Activated T-helper 9 cell treated with anti-CD3 and anti-CD28 coated beads, Interleukin-2, amount 50 U/mL, for 16 hours (primary cell): ENCODE measurements around the gene ARPC4.
"Not testable (repeated sequence)": the region's sequence is repeated elsewhere in the genome, so short reads cannot be mapped to it uniquely, and the experiment has no call there.

ENCODE experiments used
- DNase-seq: peaks from one replicate; pipeline ENCODE4 v3.0.0-alpha.2; 2020; ENCODE audit warnings: low read depth

The ARPC4 gene

DNA sequence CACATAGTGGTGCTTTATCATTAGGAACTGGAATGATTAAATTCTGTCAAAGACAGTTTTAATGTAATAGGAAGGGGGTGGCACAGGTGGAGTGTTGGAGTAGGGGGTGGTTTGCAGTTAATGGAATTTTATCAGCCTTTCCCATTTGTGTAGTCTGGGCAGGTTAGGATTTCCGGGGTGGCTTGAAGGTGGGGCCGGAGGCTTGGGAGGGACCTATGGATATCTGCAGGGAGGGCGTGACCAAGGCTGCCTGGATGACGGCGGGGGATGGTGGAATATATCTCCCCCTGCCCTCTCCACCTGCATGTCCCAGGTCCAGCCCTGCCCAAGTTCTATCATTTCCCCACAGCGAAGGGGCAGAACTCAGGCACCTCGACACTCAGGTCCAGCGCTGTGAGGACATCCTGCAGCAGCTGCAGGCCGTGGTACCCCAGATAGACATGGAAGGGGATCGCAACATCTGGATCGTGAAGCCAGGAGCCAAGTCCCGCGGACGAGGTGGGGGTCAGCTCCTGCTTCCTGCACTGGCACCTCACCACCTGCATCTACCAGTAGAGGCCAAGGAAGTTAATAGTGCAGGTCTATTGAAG is 32.7 kb downstream of the ARPC4 start:
- no peak for DNase-seq

DNA sequence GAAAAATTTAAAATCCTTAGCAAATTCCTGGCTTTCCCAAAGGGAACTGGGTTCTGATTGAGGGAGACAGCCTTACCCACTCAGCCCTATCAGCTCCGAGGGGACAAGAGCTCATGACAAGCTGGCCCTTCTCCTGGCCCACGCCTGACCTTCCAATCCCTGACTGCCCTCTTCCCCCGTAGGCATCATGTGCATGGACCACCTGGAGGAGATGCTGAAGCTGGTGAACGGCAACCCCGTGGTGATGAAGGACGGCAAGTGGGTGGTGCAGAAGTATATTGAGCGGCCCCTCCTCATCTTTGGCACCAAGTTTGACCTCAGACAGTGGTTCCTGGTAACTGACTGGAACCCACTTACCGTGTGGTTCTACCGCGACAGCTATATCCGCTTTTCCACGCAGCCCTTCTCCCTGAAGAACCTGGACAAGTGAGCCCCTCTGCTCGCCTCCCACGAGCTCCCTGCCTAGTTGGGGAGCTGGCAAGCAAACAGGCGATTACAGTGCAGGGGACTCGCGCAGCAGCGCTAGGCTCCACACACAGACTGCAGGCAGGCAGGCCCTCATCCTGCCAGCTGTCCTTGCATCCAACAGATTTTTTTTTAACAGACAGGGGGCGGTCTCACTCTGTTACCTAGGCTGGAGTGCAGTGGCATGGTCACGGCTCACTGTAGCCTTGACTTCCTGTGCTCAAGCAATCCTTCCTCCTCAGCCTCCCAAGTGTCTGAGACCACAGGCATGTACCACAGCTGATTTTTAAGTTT is 34.1 kb downstream of the ARPC4 start:
- DNase-seq = no peak

DNA sequence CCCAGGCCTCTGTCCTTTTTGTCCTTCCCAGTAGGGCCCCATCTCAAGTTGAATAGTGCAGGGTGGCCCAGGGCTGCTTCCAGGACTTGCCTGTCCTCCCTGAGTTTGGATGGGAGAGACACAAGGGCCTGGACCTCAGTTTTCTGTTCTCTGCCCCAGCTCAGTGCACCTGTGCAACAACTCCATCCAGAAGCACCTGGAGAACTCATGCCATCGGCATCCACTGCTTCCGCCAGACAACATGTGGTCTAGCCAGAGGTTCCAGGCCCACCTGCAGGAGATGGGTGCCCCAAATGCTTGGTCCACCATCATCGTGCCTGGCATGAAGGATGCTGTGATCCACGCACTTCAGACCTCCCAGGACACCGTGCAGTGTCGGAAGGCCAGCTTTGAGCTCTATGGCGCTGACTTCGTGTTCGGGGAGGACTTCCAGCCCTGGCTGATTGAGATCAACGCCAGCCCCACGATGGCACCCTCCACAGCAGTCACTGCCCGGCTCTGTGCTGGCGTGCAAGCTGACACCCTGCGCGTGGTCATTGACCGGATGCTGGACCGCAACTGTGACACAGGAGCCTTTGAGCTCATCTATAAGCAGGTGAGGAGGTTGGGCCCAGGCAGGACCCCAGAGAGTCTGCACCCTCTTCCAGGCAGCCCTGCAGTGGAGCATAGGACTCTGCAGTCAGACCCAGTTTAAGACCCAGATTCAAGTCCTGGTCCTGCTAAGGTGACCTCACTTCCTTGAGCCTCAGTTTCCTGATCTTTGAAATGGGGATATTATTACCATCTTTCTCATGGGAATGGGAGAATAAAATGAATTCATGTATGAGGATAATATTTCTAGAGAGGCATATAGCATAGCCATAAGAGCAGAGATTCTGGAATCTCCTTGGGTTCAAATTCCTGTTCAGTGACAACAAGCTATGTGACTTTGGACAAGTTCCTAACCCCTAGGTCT is 36.2 kb downstream of the ARPC4 start:
- no peak for DNase-seq

DNA sequence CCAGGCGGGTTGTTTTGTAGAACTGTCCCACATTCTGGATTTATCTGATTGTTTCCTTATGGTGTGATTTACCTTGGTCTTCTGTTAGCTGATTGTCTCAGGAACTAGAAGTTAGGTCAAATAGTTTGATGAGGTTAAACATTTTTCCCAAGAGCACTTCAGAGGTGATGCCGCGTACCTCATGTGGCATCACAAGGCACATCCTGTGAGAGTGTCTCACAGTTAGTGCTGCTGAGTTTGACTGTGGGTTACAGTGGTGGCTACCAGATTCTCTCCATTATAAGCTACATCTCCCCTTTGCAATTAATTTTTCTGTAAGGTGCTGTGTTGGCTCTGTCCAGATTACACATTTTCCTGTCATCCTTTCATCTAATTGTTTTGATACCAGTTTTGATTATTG is 38.4 kb downstream of the ARPC4 start:
- no peak for DNase-seq

DNA sequence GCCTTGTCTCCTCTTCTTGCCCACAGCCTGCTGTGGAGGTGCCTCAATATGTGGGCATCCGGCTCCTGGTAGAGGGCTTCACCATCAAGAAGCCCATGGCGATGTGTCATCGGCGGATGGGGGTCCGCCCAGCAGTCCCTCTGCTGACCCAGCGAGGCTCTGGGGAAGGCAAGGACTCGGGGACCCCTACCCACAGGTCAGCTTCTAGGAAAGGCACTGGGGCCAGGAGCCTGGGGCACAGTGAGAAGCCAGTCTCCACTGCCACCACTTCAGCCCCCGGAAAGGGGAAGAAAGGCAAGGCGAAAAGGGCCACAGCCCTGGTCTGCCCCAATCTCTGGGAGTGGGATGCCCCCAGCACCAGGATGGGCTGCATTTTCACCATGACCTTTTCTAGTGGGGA is 40.2 kb downstream of the ARPC4 start:
- DNase-seq = no peak

DNA sequence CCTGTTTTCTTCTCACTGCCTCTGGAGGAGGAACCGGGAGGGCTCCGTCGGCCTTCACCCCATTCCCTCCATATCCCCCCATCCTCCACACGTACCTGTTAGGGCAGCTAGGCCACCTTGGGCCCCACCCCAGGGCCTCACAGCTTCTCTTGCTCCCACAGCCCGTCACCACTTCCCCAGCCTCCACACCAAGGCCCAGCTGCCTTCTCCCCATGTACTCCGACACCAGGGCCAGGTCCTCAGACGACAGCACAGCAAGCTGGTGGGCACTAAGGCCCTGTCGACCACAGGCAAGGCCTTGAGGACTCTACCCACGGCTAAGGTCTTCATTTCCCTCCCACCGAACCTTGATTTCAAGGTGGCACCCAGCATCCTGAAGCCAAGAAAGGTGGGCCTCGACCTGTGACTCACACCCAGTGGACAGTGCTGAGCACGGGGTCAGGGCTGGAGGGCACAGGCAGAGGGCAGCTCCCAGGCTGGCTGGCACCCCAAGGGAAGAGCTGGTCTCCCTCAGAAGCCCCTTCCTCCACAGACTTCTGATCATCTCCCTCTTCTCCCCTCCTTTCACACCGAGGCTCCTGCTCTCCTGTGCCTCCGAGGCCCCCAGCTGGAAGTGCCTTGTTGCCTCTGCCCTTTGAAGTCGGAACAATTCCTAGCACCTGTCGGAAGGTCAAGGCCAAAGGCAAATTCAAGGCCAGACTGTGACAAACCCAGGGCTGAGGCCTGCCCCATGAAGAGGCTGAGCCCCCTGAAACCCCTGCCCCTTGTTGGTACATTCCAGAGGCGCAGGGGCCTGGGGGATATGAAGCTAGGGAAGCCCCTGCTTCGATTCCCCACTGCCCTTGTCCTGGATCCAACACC is 41.9 kb downstream of the ARPC4 start:
- DNase-seq = no peak

DNA sequence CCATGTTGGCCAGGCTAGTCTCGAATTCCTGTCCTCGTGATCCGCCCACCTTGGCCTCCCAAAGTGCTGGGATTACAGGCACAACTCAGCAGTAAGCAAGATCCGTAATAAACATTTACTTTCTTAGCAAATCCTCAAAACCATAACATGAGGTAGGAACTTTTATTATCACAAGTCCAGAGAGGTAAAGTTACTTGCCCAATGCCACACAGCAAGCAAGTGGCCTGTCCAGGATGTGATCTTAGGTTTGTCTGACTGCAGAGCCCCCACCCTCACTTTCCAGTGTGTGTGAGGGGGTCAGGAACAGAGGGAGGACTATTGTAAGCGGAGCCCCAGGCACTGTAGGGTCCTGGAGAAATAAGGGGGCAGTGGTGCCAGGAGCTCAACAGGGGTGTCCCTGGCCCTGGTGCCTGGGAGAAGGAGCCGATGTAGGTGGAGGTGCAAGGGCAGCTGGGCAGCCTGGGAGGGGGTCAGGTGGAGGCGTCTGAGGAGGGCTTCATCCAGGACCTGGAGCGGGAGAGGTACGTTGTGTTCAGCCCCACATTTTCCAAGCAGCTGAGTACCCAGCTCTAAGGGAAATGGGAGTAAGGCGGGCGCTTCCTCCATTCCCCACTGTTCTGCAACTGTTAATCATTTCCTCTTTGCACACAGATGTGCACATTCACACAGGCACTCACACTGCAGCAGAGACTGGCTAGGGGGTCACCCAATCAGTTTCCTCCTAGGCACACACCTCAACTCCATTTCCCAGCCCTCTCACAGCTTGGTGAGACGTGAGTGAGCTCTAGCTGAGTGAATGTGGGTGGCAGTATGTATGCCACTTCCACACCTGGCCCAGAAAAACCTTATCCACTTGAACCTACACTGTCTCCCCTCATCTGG is 45.1 kb downstream of the ARPC4 start:
- no peak for DNase-seq

DNA sequence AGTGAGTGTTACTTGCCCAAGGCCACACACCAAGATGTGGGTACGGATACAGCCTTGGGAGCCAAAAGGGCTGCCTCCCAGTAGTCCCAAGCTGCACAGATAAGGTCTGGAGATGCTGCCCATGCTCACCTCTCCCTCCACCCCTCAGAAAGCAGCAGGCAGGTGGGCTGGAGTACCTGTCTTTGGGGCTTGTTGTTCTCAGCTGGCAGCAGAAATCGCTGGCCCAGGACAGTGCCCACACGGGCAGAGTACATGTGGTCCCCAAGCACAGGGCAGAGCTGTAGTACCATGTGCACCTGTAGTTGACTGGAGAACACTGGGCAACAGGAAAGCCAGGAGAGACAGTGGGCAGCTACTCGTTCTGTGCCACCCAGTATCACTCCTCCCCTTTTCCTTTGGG is 46.0 kb downstream of the ARPC4 start:
- DNase-seq = no peak

DNA sequence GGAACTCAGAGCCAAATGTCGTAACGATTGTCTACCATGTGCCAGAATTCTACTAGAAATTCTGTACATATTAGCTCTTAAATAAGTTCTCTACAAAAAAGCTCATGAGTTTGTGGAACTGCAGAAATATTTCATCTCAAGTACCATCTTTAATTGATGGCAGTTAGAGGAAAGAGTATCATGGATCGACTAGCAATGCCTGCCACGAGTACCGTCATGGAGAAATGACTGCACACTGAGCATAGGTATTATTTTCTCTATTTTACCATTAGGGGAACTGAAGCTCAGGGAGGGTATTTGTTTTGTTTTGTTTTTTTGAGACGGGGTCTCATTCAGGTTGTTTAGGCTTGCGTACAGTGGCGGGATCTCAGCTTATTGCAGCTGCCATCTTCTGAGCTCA is 48.1 kb downstream of the ARPC4 start:
- no peak for DNase-seq

DNA sequence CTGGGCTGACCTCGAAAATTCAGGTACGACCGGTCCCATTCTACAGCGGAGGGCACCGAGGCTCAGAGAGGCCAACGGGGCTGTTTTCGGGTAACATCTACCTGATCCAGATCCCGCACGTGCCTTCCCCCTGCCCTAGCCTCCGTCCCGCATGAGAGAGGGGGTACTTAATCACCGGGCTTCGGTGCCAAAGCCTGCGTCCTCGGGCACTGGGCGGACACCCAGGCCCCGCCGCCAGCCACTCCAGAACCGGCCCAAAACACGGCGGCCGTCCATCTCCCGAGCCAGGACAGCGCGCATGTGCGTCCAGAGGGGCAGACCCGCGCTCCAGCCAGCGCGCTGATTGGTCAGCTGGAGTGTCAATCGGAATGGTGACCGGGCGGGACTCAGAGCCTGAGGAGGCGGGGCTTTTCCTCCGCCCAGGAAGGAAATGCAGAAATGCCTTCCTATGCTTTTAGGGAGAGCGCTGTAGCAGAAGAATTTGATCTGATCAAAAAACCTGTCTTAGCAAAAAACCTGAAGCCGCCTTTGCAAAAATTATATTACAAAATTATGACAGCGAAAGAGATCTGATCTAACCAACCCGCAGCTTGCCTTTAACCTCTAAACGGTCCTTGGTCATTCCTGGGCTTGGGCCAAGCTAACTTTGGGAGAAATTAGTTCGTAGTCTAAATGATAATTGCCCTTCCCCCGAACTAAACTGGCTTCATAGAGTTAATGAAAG is 51.0 kb downstream of the ARPC4 start, which contains the start of gene RPUSD3:
RPUSD3 (minus strand) TSS at position 294 of the 724 bp plus-strand sequence; CDS start at position 276, 18 bp downstream.
- peak; percentile 93 for DNase-seq

DNA sequence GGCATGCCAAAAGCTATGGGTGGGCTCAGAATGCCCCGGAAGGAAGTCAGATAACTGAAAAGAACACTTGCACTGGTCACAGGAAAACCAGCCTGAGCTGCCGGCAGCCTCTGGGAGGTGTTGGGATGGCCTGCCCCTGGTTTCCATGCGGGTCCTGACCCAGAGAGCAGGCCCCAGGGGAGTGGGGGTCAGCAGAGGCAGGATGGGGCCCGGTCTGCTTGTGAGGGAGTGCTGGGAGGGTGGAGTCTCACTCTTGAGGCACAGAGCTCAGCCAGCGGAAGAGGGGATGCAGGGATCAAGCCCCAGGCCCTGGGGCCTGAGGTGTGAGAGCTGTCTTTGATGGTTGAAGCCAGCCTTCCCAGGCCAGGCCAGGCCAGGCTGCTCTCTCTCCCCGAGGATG is 53.3 kb downstream of the ARPC4 start:
- no peak for DNase-seq

DNA sequence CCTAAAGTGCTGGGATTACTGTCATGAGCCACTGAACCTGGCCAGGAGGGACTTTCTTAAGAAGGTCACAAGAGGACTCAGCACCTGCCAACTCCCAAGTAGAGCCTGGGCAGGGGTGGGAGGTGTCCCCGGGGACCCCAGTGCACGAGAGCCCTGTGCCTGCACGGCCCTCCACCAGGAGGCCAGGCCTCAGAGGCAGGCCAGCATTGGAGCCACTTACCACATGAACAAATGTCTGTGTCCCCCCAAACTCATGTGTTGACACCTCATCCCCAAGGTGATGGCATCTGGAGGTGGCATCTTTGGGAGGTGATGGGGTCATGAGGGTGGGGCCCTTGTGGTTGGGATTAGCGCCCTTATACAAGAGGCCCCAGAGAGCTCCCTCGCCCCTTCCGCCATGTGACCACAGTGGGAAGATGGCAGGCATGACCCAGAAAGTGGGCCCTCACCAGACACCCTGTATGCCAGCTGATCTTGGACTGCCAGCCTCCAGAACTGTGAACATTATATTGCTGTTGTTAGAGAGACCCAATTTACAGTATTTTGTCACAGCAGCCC is 54.1 kb downstream of the ARPC4 start:
- DNase-seq = no peak

DNA sequence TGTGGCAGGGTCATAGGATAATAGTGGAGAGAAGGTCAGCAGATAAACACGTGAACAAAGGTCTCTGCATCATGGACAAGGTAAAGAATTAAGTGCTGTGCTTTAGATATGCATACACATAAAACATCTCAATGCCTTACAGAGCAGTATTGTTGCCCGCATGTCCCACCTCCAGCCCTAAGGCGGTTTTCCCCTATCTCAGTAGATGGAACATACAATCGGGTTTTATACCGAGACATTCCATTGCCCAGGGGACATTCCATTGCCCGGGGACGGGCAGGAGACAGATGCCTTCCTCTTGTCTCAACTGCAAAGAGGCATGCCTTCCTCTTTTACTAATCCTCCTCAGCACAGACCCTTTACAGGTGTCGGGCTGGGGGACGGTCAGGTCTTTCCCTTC is 55.0 kb downstream of the ARPC4 start:
- not testable (repeated sequence) for DNase-seq

DNA sequence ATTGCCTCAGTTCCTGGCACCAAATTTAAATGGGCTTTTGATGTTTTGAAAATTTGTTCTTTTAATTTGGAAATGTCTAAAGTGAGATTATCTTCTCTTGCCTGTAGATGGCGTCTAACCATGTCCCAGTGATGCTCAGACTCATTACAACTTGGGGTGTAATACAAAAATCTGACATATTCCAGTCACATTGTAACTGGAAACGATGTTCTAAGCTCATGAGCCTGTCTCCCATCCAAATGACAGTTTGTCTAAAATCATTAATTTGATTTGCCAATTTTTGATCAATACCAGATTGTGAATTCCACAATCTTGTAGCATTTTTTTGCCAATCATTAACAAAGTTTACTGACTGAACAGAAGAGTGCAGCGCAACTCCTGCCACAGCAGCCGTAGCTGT is 56.0 kb downstream of the ARPC4 start:
- not testable (repeated sequence) for DNase-seq

DNA sequence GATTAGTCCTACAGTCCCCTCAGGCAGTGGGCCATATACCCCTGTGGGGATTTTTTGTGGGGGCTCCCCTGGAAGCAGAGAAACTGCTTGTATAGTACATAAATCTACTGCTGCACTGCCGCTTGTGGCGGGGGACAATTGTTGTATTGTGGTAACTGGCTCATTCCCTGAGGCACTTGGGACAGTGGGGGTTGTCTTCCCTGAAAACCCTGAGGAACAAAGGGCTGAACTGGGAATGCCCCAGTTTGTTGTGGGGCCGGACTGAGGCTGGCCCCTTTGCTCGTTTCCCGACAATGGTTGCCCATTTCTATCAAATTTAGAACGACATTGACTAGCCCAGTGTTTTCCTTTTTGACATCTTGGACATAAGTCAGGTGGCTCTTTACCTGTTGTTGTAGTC is 58.5 kb downstream of the ARPC4 start:
- DNase-seq = not testable (repeated sequence)

DNA sequence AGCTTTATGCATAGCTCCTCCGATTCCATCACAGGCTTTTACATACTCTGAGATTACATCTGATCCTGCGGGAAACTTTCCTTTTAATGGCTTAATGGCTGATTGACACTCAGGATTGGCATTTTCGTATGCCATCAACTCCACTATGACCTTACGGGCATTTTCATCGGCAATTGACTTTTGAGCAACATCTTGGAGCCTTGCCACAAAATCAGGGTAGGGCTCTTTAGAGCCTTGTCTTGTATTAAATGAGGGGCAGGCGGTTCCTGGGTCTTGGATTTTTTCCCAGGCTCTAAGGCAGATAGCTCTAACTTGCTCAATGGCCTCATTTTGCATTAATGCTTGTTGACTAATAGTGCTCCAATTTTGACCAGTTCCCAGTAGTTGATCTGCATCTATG is 59.0 kb downstream of the ARPC4 start:
- DNase-seq = not testable (repeated sequence)

DNA sequence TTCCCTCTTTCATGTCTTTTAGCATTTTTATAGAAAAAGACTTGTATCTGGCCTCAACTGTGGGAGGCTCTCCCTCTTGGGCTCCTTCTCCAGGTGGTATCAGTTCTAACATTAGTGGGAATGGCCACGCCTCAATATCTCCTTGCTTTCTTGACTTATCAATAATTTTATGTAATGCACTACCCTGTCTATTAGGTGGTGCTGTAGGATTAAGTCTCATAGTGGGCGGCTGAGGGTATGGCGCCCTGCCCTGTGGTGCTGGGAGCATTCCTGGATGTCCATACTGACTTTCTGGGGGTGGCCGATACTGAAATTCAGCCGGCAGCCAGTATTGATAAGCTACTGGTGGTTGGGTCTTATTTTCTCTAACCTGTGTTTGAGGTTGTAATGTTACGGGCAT is 59.6 kb downstream of the ARPC4 start:
- no peak for DNase-seq

DNA sequence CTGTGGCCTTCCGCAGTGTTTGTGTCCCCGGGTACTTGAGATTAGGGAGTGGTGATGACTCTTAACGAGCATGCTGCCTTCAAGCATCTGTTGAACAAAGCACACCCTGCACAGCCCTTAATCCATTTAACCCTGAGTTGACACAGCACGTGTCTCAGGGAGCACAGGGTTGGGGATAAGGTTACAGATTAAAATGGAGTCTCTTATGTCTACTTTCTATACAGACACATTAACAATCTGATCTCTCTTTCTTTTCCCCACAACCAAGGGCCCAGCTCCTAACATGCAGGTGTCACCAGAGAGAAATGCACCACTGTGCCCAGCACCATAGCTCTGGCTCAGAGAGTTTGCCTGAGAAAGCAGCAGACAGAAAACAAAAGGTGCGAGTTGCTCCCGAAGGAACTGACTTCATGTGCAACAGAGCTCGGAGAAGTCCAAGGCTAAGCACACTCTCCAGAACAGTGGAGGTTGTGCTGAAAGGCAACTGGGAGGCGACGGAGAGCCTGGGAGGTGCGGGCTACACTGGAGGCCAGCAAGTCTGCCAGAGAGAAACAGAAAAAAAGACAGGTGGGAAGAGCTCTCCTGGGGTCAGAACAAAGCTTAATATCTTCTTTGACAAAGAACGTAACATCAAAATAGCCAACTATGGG is 61.5 kb downstream of the ARPC4 start:
- DNase-seq = not testable (repeated sequence)

DNA sequence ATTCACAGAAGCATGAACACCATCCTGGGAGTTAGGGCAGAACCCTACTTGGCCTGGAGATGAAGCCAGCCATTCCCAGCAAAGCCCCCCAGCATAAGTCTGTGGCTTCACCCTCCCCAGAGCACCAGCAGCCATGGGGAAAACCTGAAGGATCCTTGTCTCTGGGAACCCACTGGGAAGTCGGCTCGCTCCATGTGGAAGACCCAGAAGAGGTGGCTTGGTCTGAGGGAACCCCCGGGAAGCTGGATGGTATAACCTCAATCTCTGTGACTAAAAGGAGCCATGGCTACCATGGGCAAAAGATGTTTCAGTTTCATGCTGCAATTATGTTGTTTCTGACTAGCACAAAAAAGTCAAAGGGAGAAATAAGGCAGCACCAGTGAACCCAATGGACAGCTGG is 62.7 kb downstream of the ARPC4 start:
- no peak for DNase-seq
